Measurements from ENCODE around the gene HM13.

Gene HM13

DNA sequence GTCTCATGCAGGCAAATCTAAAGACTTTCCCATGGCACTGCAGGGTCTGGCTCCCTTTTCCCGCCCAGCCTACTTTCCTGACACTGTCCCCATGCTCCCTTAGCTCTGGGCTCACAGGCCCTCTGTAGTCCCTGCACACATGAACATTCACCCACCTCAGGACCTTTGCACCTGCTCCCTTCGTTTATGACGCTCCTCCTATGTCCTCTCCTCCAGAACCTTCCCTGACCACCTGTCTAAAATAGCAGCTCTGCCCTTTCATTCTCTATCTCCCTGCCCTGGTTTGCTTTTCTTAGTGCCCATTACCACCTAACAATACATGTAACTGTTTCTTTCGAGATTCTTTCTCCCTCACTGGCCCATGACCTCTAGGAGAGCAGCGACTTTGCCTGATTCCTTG lies 22.3 kb downstream of the HM13 start:
- TF ChIP-seq TAF1 (IDR thresholded peaks at IDR 0.05; ENCODE audit: low read depth), result no peak
- TF ChIP-seq ZBTB7A (IDR thresholded peaks at IDR 0.05; ENCODE audit: low read depth), result no peak
- TF ChIP-seq CEBPB (IDR thresholded peaks at IDR 0.05), result no peak
- TF ChIP-seq NFIC (IDR thresholded peaks at IDR 0.05), result no peak
- TF ChIP-seq, protein P1, sequence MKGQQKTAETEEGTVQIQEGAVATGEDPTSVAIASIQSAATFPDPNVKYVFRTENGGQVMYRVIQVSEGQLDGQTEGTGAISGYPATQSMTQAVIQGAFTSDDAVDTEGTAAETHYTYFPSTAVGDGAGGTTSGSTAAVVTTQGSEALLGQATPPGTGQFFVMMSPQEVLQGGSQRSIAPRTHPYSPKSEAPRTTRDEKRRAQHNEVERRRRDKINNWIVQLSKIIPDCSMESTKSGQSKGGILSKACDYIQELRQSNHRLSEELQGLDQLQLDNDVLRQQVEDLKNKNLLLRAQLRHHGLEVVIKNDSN (IDR thresholded peaks at IDR 0.05), result no peak
- no peak for TF ChIP-seq FOXM1 (IDR thresholded peaks at IDR 0.05; ENCODE audit: borderline replicate concordance, low read depth)
- TF ChIP-seq, protein P2, sequence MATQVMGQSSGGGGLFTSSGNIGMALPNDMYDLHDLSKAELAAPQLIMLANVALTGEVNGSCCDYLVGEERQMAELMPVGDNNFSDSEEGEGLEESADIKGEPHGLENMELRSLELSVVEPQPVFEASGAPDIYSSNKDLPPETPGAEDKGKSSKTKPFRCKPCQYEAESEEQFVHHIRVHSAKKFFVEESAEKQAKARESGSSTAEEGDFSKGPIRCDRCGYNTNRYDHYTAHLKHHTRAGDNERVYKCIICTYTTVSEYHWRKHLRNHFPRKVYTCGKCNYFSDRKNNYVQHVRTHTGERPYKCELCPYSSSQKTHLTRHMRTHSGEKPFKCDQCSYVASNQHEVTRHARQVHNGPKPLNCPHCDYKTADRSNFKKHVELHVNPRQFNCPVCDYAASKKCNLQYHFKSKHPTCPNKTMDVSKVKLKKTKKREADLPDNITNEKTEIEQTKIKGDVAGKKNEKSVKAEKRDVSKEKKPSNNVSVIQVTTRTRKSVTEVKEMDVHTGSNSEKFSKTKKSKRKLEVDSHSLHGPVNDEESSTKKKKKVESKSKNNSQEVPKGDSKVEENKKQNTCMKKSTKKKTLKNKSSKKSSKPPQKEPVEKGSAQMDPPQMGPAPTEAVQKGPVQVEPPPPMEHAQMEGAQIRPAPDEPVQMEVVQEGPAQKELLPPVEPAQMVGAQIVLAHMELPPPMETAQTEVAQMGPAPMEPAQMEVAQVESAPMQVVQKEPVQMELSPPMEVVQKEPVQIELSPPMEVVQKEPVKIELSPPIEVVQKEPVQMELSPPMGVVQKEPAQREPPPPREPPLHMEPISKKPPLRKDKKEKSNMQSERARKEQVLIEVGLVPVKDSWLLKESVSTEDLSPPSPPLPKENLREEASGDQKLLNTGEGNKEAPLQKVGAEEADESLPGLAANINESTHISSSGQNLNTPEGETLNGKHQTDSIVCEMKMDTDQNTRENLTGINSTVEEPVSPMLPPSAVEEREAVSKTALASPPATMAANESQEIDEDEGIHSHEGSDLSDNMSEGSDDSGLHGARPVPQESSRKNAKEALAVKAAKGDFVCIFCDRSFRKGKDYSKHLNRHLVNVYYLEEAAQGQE (IDR thresholded peaks at IDR 0.05; ENCODE audit: low read depth), result no peak
- TF ChIP-seq YY1 (IDR thresholded peaks at IDR 0.05; ENCODE audit: low read depth), result no peak
- TF ChIP-seq, protein P3, sequence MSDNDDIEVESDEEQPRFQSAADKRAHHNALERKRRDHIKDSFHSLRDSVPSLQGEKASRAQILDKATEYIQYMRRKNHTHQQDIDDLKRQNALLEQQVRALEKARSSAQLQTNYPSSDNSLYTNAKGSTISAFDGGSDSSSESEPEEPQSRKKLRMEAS (IDR thresholded peaks at IDR 0.05), result no peak
- no peak for TF ChIP-seq CREB1 (IDR thresholded peaks at IDR 0.05; ENCODE audit: low read depth)
- TF ChIP-seq TCF12 (IDR thresholded peaks at IDR 0.05; ENCODE audit: low read depth), result no peak

DNA sequence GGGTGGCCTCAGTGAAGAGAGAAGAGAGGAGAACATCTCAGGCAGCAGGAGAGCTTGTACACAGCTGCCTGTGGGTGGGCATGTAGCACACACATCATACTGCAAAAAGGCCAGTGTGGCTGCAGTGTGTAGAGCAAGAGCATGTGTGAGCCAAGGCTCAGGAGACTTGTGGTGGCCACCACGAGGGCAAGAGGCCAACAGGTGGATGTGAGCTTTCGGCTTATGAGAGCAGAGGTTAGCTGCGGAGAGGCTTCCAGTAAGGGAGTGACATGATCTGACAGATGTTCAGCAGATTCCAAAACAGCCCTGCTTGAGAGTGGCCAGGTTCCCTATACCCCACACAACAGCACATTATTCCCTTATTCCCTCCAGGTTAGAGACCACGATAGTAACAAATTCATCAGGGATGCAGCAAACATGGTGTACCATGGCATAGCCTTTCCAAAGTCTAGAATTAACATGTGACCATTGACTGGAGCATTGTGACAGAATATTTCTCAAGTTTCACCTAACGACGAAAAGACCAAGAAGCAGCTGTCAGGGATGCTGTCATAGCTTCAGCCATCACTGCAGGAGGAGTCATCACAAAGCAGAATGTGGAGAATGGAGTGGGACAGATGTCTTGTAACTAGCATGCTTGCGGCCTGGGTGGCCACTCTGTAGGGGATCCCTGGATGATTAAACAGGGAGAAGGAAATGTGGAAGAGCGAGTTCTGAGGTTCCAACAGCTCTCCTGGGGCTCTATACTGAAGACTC lies 23.1 kb downstream of the HM13 start:
- no peak for TF ChIP-seq CREB1 (IDR thresholded peaks at IDR 0.05; ENCODE audit: low read depth)
- no peak for TF ChIP-seq RAD21 (IDR thresholded peaks at IDR 0.05; ENCODE audit: low read depth)
- TF ChIP-seq EGR1 (IDR thresholded peaks at IDR 0.05), result no peak
- TF ChIP-seq ZBTB7A (IDR thresholded peaks at IDR 0.05; ENCODE audit: low read depth), result no peak
- TF ChIP-seq YY1 (IDR thresholded peaks at IDR 0.05; ENCODE audit: low read depth), result no peak
- TF ChIP-seq, protein P1 (IDR thresholded peaks at IDR 0.05), result no peak
- no peak for TF ChIP-seq TEAD4 (IDR thresholded peaks at IDR 0.05)
- TF ChIP-seq CEBPB (IDR thresholded peaks at IDR 0.05), result no peak
- no peak for TF ChIP-seq TCF12 (IDR thresholded peaks at IDR 0.05; ENCODE audit: low read depth)
- TF ChIP-seq, protein P2 (IDR thresholded peaks at IDR 0.05; ENCODE audit: low read depth), result no peak
- TF ChIP-seq EP300 (IDR thresholded peaks at IDR 0.05; ENCODE audit: borderline replicate concordance), result no peak
- TF ChIP-seq FOXM1 (IDR thresholded peaks at IDR 0.05; ENCODE audit: borderline replicate concordance, low read depth), result no peak
- TF ChIP-seq, protein P3 (IDR thresholded peaks at IDR 0.05), result no peak
- TF ChIP-seq TAF1 (IDR thresholded peaks at IDR 0.05; ENCODE audit: low read depth), result no peak
- no peak for TF ChIP-seq NFIC (IDR thresholded peaks at IDR 0.05)

DNA sequence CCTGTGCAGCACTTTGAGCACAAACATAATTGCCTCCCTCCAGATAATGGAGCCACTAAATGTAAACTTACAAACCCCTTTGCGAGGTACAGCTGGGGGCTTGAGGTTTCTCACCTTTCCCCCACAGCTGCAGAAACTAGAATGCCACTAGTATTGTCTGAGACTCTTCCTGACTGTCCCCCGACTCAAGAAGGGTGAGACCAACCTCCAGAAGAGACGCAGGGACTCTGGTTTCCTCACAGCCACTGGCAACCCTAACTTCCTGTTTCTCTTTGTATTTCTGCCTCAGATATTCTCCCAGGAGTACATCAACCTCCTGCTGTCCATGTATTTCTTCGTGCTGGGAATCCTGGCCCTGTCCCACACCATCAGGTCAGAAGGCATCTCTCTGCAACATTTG lies 23.6 kb downstream of the HM13 start:
- TF ChIP-seq, protein P3 (IDR thresholded peaks at IDR 0.05), result no peak
- TF ChIP-seq, protein P1 (IDR thresholded peaks at IDR 0.05), result no peak
- TF ChIP-seq TAF1 (IDR thresholded peaks at IDR 0.05; ENCODE audit: low read depth), result no peak
- TF ChIP-seq ZBTB7A (IDR thresholded peaks at IDR 0.05; ENCODE audit: low read depth), result no peak
- no peak for TF ChIP-seq CREB1 (IDR thresholded peaks at IDR 0.05; ENCODE audit: low read depth)
- TF ChIP-seq, protein P2 (IDR thresholded peaks at IDR 0.05; ENCODE audit: low read depth), result no peak
- no peak for TF ChIP-seq YY1 (IDR thresholded peaks at IDR 0.05; ENCODE audit: low read depth)
- no peak for TF ChIP-seq TCF12 (IDR thresholded peaks at IDR 0.05; ENCODE audit: low read depth)
- no peak for TF ChIP-seq CEBPB (IDR thresholded peaks at IDR 0.05)
- TF ChIP-seq FOXM1 (IDR thresholded peaks at IDR 0.05; ENCODE audit: borderline replicate concordance, low read depth), result no peak
- no peak for TF ChIP-seq EP300 (IDR thresholded peaks at IDR 0.05; ENCODE audit: borderline replicate concordance)
- no peak for TF ChIP-seq RAD21 (IDR thresholded peaks at IDR 0.05; ENCODE audit: low read depth)

All from Ishikawa (cell line).